Activated T-cell treated with anti-CD3 and anti-CD28 coated beads, Interleukin-2, amount 50 U/mL, for 4 hours (primary cell): ENCODE results near the gene KIAA2012. TPM values are rescaled to one million over a fixed set of nuclear protein-coding genes. Genes with fewer than 3 reads are reported as not detected.
"Not testable (repeated sequence)": the region's sequence is repeated elsewhere in the genome, so short reads cannot be mapped to it uniquely, and the experiment has no call there.

ENCODE experiments used
- ATAC-seq, 2 donors: fragments of 200-7000 bp; cut with Tn5 transposase; one replicate each; pipeline ENCODE4 v1.10.0; 2021
- DNase-seq: peaks from one replicate; pipeline ENCODE4 v3.0.0-alpha.2; 2020
- H3K27me3 Mint-ChIP-seq: one replicate; pipeline ENCODE4 v1.8.0; 2021; ENCODE audit warnings: low read depth, mixed read lengths
- H3K36me3 Mint-ChIP-seq: one replicate; pipeline ENCODE4 v1.8.0; 2022; ENCODE audit warnings: mixed read lengths; ENCODE audit not compliant: insufficient read depth
- H3K4me1 Mint-ChIP-seq: one replicate; pipeline ENCODE4 v1.8.0; 2021; ENCODE audit warnings: low read depth, mixed read lengths
- H3K4me3 Mint-ChIP-seq: one replicate; pipeline ENCODE4 v1.8.0; 2021; ENCODE audit warnings: mild to moderate bottlenecking, moderate library complexity, mixed read lengths
- H3K9me3 Mint-ChIP-seq: one replicate; pipeline ENCODE4 v1.8.0; 2021; ENCODE audit warnings: mixed read lengths
- total RNA-seq, 3 donors: library from RNA; stranded (reverse); gene quantifications; one replicate each; pipeline ENCODE4 v1.2.1, GENCODE V29; 2021

The KIAA2012 gene
- total RNA-seq, 3 donors from 2014 or later: not detected

GRCh38 chr2:202127687-202128331 lies 54.8 kb downstream of the KIAA2012 start:
- Mint-ChIP-seq H3K4me1 (no peaks in the 10 kb centered on the region), H3K36me3 (no peaks in the 10 kb centered on the region)
- ATAC-seq: no peak

DNA sequence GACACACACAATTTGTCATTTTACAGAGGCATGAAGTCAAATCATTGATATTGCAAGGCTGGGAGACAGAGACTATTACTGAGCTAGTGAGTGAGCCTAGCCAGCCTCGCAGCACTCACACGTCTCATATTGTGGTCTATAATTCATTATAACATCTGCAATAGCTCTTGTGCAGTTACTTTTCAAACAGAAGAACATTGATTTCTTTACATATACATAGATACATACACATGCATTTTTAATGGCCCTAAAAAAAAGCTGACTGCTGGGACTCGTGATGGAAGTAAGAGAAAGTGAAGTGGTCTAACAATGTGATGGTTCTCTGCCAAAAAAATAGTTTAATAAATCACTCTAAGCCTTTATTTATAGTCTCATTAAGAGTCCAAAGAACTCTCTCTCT lies 56.8 kb downstream of the KIAA2012 start:
- Mint-ChIP-seq H3K36me3 (no peaks in the 10 kb centered on the region), H3K4me1 (no peaks in the 10 kb centered on the region)
- no peak for DNase-seq

More at GRCh38 chr2:202127687-202128331, 54.8 kb downstream of the KIAA2012 start:
- DNase-seq: no peak
- no peaks in the 10 kb centered on the region for H3K9me3 Mint-ChIP-seq
- H3K27me3 Mint-ChIP-seq: peaks cover 4% of the 10 kb centered on the region
- H3K4me3 Mint-ChIP-seq: no peak overlapping the region

GRCh38 chr2:202133200-202133908 lies 60.3 kb downstream of the KIAA2012 start:
- H3K4me3 Mint-ChIP-seq: no peak overlapping the region
- H3K9me3 Mint-ChIP-seq: no peaks in the 10 kb centered on the region
- no peaks in the 10 kb centered on the region for H3K36me3 Mint-ChIP-seq
- no peaks in the 10 kb centered on the region for H3K27me3 Mint-ChIP-seq
- ATAC-seq: no peak
- H3K4me1 Mint-ChIP-seq: no peaks in the 10 kb centered on the region
- no peak for DNase-seq

More for the DNA sequence above, 56.8 kb downstream of the KIAA2012 start:
- H3K27me3 Mint-ChIP-seq: no peaks in the 10 kb centered on the region
- H3K4me3 Mint-ChIP-seq: no peak overlapping the region
- no peaks in the 10 kb centered on the region for H3K9me3 Mint-ChIP-seq
- ATAC-seq: no peak

DNA sequence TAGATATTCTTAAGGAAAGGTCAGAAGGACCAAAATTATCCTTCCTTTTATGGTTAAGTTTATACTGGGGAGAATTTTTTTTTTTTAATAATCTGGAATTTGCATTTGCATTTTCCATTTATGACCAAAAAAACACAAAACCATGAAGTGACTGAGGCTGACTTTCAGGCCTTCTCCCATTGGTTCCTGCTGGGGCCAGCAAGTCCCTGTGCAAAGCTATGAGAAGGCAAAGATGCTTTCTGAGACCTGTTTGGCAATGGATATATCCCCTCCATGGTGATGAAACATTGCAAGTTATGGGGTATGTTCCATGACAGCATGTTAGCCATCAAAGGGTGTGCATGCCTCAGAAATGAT lies 60.8 kb downstream of the KIAA2012 start:
- DNase-seq (no peak), ATAC-seq (no peak)
- H3K27me3 Mint-ChIP-seq: no peaks in the 10 kb centered on the region
- no peak overlapping the region for H3K4me3 Mint-ChIP-seq
- no peaks in the 10 kb centered on the region for H3K9me3 Mint-ChIP-seq
- no peaks in the 10 kb centered on the region for H3K4me1 Mint-ChIP-seq
- H3K36me3 Mint-ChIP-seq: no peaks in the 10 kb centered on the region

DNA sequence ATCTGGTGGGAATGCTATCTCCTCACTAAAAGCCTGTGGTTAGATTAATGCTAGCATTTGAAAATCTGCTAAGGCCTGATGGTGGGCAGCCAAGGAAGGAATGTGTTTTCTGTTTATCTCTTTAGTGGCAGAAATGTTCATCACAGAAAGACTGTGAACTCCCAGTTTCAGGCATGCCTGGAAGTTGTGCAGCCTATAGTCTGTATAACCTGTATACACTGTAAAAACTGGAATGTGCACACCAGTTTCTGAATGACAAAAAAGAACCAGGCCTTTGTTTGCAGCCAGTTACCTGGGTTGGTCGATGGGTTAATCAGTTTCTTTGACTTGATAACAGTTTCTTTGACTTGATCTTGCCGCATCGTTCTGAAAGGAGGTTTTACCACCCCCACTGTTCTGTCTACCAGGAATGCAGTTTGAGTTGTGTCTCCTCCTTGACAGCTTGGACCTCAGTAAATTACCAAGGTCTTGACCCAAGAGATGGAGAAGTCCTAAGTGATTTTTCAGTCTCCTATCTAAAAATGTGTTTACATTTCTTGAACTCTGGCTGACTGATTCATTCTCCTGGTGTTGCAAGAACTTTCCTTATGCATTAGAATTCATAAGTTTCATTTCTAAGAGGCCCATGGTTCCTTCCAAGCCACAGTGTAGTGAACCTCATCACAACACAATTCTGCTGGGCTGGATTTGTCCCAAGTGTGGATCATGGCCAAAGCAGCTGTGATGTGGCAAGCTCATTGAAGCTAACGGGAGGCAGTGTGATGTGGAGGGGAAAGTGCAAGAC lies 62.2 kb downstream of the KIAA2012 start:
- H3K4me3 Mint-ChIP-seq: no peak overlapping the region
- DNase-seq (no peak), ATAC-seq (no peak)
- H3K27me3 Mint-ChIP-seq: no peaks in the 10 kb centered on the region
- H3K4me1 Mint-ChIP-seq: no peaks in the 10 kb centered on the region
- no peaks in the 10 kb centered on the region for H3K9me3 Mint-ChIP-seq
- H3K36me3 Mint-ChIP-seq: no peaks in the 10 kb centered on the region

- H3K36me3 Mint-ChIP-seq, H3K9me3 Mint-ChIP-seq, H3K4me1 Mint-ChIP-seq, H3K27me3 Mint-ChIP-seq, DNase-seq, ATAC-seq, H3K4me3 Mint-ChIP-seq: not testable (repeated sequence)
These were observed 63.0 kb downstream of the KIAA2012 start for GRCh38 chr2:202136039-202136438.

GRCh38 chr2:202136526-202136925 lies 63.5 kb downstream of the KIAA2012 start:
- H3K9me3 Mint-ChIP-seq: no peaks in the 10 kb centered on the region
- ATAC-seq: no peak
- no peaks in the 10 kb centered on the region for H3K4me1 Mint-ChIP-seq
- H3K27me3 Mint-ChIP-seq: no peaks in the 10 kb centered on the region
- DNase-seq: no peak
- H3K36me3 Mint-ChIP-seq: no peaks in the 10 kb centered on the region
- H3K4me3 Mint-ChIP-seq: no peak overlapping the region

DNA sequence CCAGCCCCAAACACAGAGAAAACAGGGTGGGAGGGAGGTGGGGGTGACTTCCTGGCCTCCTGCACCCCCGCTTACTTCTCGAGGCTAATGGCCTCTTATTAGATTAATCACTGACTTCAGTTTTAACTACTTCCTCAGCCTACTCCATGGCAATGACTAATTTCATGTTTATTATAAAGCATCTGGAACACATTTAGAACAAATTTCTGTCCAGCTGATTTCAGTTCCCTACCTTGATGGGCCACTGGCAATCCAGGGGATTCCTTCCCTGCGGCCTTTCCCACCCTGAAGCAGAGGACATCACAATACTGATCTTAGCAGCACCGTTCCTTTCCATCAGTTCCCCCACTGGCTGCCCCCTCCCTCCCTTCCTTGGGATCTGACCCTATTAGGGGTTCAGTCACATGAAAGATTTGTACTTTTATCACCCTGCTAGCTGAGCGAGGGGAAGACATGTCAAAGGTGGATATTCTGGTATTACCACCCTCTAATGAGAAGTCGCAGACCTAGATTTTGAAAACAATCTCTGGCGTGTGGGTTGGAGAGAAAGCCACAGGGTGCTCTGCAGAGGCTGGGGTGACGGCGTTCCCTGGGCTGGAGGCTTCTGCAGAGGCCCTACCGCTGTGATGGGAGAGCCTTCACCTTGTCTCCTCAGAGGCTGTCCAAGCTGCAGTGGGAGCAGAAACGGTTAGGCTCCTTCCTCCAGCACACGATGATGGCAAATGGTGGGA lies 67.6 kb downstream of the KIAA2012 start:
- Mint-ChIP-seq H3K9me3 (no peaks in the 10 kb centered on the region), H3K4me3 (no peak overlapping the region), H3K27me3 (no peaks in the 10 kb centered on the region), H3K4me1 (peaks cover 2% of the 10 kb centered on the region), H3K36me3 (no peaks in the 10 kb centered on the region)
- DNase-seq (no peak), ATAC-seq (no peak)

- Mint-ChIP-seq H3K9me3 (no peaks in the 10 kb centered on the region), H3K27me3 (no peaks in the 10 kb centered on the region), H3K4me1 (peaks cover 2% of the 10 kb centered on the region), H3K4me3 (no peak overlapping the region), H3K36me3 (no peaks in the 10 kb centered on the region)
- ATAC-seq (no peak), DNase-seq (no peak)
These were observed 68.4 kb downstream of the KIAA2012 start for GRCh38 chr2:202141329-202141947.

DNA sequence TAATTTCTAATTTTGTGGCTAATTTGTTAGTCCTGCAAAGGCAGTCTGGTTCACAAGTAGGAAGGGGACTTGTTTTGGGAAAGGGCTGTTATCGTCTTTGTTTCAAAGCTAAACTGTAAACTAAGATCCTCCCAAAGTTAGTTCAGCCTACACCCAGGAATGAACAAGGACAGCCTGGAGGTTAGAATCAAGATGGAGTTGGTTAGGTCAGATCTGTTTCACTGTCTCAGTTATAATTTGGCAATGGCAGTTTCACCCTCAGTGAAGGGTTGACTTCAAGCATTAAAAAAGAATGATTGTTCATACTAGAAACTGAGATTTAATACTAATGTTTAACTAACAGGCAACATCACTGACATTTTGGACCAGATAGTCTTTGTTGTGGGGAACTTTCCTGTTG lies 69.5 kb downstream of the KIAA2012 start:
- Mint-ChIP-seq H3K27me3 (peaks cover 2% of the 10 kb centered on the region), H3K4me1 (peaks cover 2% of the 10 kb centered on the region), H3K9me3 (no peaks in the 10 kb centered on the region), H3K4me3 (no peak overlapping the region), H3K36me3 (no peaks in the 10 kb centered on the region)
- ATAC-seq: no peak
- DNase-seq: no peak

GRCh38 chr2:202147775-202148174 lies 74.7 kb downstream of the KIAA2012 start:
- peaks cover 2% of the 10 kb centered on the region for H3K4me1 Mint-ChIP-seq
- no peak for ATAC-seq
- no peak overlapping the region for H3K4me3 Mint-ChIP-seq
- no peaks in the 10 kb centered on the region for H3K9me3 Mint-ChIP-seq
- peaks cover 6% of the 10 kb centered on the region for H3K27me3 Mint-ChIP-seq
- no peaks in the 10 kb centered on the region for H3K36me3 Mint-ChIP-seq
- no peak for DNase-seq

GRCh38 chr2:202148515-202149154 lies 75.6 kb downstream of the KIAA2012 start:
- Mint-ChIP-seq H3K4me1 (peaks cover 2% of the 10 kb centered on the region), H3K27me3 (peaks cover 6% of the 10 kb centered on the region), H3K36me3 (no peaks in the 10 kb centered on the region), H3K4me3 (no peak overlapping the region), H3K9me3 (no peaks in the 10 kb centered on the region)
- ATAC-seq (no peak), DNase-seq (no peak)

GRCh38 chr2:202149155-202149762 lies 76.2 kb downstream of the KIAA2012 start:
- no peaks in the 10 kb centered on the region for H3K36me3 Mint-ChIP-seq
- peaks cover 2% of the 10 kb centered on the region for H3K4me1 Mint-ChIP-seq
- H3K9me3 Mint-ChIP-seq: no peaks in the 10 kb centered on the region
- DNase-seq: no peak
- H3K4me3 Mint-ChIP-seq: no peak overlapping the region
- no peak for ATAC-seq
- H3K27me3 Mint-ChIP-seq: peaks cover 6% of the 10 kb centered on the region
